GM12801 (cell line): ENCODE data around the gene RBKS.

Experiments
- TF ChIP-seq, protein P1 (sequence below): IDR thresholded peaks from one replicate; pipeline ENCODE4 v1.5.1; 2011; ENCODE audit warnings: control low read depth; ENCODE audit not compliant: insufficient read length; ENCODE audit errors: extremely low read depth

The RBKS gene

GRCh38 chr2:27855476-27855875 is 34.7 kb downstream of the RBKS start:
- TF ChIP-seq, protein P1, sequence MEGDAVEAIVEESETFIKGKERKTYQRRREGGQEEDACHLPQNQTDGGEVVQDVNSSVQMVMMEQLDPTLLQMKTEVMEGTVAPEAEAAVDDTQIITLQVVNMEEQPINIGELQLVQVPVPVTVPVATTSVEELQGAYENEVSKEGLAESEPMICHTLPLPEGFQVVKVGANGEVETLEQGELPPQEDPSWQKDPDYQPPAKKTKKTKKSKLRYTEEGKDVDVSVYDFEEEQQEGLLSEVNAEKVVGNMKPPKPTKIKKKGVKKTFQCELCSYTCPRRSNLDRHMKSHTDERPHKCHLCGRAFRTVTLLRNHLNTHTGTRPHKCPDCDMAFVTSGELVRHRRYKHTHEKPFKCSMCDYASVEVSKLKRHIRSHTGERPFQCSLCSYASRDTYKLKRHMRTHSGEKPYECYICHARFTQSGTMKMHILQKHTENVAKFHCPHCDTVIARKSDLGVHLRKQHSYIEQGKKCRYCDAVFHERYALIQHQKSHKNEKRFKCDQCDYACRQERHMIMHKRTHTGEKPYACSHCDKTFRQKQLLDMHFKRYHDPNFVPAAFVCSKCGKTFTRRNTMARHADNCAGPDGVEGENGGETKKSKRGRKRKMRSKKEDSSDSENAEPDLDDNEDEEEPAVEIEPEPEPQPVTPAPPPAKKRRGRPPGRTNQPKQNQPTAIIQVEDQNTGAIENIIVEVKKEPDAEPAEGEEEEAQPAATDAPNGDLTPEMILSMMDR: no peak

- TF ChIP-seq, protein P1: no peak
Measured at GRCh38 chr2:27854229-27854862, 35.8 kb downstream of the RBKS start.

DNA sequence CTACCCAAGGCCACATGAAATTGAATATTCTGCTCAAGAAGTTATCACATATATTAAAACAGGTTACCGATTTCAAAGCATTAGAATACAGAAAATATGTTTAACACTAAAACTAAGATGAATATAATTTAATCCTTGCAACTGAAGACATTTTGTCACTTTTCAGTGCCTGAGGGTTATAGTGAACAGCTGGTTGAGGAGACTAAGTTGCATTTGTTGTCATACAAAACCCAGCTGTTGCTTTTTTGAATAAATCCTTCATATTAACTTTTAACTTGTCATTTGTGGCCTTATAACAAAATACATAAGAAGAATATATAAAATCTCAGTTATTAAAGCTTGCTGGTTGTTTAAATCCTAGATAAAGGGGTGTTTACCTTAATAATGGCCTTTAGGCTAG is 37.5 kb downstream of the RBKS start:
- TF ChIP-seq, protein P1: no peak

GRCh38 chr2:27849558-27850205 is 40.5 kb downstream of the RBKS start:
- TF ChIP-seq, protein P1: no peak

DNA sequence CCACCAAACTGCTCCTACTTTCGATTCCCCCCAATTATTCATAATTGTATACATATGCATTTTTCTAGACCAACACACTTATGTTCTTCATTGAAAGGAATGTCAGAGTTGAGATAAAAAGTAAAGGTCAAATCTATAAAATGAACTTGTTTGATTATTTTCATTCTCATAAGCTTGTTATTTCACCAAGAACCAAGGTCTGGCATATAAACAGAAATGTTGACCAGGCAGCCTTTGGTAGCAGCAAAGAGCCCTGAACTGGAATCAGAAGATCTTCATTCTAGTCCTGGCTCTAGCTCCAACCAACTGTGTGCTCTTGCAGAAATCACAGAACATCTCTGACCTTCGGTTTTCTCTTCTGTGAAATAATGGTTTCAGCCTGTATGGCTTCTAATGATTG is 42.9 kb downstream of the RBKS start:
- TF ChIP-seq, protein P1: no peak

- TF ChIP-seq, protein P1: no peak
Measured at GRCh38 chr2:27844821-27845255, 45.3 kb downstream of the RBKS start.

DNA sequence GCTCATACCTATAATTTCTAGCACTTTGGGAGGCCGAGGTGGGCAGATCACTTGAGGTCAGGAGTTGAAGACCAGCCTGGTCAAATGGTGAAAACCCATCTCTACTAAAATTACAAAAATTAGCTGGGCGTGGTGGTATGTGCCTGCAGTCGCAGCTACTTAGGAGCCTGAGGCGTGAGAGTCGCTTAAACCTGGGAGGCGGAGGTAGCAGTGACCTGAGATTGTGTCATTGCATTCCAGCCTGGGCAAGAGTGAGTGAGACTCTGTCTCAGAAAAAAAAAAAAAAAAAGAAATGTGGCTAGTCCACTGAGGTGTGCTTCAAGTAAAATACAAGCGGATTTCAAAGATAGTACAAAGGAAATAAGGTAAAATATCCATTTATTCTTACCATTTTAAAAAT is 46.2 kb downstream of the RBKS start:
- TF ChIP-seq, protein P1: no peak
